GM21367 (cell line): ENCODE data around the gene STX7.

Experiments used
- ATAC-seq: cut with Tn5 transposase; IDR thresholded peaks from one replicate; pipeline ENCODE4 v1.9.1; 2021; ENCODE audit not compliant: unreplicated experiment

Gene STX7

DNA sequence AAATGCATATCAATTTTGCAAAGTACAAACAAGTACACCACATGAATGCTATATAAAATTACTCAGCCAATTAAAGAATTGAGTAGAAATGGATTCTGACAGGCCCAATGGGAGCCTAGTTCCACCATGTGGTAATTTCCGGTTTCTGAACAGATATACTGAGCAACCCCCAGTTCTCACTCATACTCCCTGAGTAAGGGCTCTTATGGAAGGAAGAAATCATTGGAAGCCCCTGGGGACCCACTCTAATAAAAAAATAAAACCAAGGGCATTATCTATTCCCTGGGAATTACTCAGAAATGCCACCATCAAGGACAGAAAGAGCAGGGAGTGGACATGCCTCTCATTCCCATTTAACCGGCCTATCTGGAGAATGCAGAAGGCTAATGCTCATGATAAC is 34.6 kb downstream of the STX7 start:
- ATAC-seq = no peak

DNA sequence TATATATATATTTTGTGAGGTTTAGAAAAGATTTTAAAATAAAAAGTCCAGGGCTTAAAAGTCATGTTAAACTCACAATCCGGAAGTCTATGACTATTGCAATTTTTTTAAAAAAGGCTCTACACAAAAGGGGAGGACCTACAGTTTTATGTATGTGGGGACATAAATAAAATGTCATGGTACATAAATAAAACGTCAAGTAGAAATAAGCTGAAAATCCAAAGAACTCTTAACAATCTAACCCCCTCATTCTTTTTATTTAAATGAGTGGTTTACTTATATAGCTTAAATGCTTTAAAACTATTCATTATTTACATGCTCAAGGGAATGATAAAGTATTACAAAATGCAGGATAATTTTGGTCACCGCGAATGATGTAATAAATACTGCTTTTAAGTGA is 36.2 kb downstream of the STX7 start:
- ATAC-seq = no peak

DNA sequence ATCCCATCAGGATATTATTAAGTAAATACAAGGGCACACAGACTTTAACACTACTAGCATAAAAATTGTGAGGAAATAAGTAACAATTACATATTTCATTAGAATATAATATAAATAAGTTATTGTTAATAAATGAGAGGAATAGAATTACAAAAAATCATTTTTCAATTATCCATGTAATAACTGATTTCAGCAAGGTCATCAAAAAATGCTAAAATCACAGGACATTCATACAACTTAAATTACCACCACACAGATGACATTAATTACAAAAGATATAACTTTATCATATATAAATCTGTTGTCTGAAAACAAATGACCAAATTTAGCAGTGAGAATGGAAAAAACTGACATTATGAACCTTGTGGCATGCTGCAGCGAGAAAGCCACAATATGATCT is 37.0 kb downstream of the STX7 start:
- no peak for ATAC-seq

DNA sequence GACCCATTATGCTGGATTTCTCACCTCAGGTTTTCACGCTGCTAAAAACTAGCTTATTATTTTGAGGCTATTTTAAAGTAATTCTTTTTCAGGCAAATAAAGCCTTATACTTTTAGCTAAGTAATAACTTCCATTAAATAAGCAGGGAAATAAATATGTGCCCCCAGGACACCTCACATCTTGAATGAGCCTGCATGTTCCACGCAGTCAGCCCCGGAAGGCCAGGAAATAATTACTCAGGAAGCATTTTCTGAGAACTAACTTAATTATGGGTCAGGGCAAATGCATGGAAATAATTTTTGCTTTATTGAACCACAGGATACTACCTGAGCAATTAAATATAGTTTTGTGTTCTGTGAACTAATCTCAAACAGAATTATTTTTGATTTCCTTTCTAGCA is 41.1 kb downstream of the STX7 start:
- ATAC-seq = no peak

DNA sequence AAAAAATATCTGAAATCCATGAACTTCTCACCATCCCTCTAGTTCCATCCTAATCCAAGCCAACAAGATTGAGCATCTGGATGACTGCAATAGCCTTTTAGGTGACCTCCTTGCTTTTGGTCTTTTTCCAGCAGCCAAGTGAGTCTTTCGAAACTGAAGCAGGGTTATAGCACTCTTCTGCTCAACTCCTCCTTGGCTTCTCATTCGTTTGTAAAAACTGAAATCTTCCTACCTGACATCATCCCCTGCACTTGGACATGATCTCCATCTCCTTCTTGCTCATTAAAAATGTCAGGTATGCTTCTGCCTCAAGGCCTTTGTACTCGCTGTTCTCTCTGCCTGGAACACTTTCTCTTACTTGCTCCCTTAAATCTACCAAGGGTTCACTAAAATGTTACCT is 46.0 kb downstream of the STX7 start:
- no peak for ATAC-seq

DNA sequence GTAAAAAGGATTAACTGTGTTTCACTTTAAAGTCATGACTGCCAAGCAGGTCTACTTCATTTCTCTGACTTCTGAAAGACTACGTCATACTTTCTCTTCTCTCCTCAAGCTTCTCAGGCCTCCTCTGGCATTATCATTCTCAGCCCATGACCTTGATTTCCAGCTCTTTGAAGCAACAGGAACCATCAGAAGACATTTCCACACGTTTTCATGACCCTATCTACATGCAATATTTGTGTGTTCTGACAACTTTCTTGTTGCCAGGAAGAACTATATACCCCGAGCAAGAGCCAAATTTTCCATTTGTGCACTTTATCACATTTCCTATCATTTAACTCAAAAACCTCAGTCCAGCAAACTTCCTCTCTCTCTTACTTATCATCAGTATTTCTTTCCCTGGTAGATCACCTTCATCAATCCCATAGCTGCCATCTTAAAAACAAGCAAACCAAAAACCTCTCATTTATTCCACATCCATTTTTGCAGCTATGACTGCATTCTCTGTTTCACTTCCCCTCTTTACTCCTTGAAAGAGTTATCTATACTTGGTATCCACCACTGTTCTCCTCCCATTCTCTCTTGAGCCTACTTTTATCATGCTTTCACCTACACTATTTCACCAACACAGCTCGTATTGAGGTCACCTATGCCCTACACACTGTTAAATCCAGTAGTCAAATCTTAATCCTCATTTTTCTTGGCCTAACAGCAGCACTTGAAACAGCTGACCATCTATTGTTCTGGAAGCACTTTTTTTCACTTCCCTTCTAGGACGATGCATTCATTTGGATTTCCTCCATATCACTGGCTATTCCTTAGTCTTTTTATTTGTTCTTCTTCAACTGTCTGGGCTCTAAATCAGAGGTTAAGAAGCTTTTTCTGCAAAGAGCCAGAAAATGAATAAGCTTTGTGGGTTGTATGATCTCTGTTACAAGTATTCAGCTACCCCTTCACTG is 47.1 kb downstream of the STX7 start:
- peak; percentile 70 for ATAC-seq

DNA sequence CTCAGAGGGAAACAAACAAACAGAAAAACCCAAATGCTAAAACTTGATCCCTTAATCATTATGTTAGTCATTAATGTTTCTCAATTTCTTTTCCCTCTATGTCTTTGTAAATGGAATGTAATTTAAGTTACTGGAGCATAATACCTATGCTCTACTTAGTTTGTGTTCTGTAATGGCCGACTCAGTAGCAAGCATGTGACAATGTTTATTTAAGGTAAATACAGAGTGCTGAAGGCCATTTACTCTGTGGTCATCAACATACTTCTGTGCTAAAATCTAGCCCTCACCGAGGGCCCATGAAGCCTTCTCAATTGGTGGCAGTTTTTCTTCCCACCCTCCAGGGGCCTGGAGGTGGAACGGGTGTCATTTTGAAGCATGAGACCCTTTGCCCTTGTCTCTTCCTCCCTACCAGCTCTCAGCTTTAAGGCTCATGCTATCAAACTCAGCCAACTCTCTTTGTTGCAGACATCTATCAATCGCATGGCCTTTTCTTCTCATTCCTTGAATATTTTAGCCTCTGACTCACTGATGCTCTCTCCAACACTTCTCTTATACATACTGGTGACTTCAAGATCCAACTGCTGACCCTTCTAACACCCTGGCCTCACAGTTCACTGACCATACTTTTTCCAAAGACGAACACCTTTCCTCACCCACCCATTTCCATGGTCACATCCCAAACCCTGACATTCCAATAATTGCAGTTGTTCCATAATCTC is 48.2 kb downstream of the STX7 start:
- no peak for ATAC-seq

DNA sequence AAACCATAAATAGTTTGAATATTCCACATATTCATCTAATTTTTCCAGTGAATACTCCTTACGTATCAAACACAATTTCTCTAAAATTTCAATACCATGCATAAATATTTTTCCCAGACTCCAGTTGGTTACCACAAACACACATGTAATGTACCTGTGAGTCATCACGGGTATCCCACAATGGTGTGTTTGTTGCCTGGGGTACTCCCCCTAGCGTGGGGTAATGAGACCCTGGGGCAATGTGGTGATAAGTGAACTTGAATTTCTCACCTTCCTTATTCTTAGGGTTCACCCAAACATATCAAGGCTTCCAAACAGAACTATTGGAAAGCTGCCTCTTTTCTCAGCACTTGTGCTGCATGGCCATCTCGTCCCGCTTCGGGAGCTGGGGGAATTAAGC is 51.0 kb downstream of the STX7 start:
- ATAC-seq = no peak

DNA sequence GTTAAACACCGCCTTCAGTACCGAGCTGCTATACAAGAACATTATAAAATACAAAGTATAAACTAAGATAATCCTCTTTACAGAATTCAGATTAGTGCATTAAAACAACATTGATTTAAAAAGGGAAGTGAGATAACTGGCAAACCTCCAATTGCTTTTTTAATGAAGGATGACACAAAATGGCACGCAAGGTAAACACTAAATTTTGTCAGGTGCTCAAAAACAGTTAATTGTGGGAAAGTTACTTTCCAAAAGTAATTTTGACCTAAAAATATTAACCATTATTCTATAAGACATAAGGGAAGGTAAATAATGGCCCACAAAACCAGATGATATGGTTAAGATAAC is 53.3 kb downstream of the STX7 start:
- no peak for ATAC-seq

DNA sequence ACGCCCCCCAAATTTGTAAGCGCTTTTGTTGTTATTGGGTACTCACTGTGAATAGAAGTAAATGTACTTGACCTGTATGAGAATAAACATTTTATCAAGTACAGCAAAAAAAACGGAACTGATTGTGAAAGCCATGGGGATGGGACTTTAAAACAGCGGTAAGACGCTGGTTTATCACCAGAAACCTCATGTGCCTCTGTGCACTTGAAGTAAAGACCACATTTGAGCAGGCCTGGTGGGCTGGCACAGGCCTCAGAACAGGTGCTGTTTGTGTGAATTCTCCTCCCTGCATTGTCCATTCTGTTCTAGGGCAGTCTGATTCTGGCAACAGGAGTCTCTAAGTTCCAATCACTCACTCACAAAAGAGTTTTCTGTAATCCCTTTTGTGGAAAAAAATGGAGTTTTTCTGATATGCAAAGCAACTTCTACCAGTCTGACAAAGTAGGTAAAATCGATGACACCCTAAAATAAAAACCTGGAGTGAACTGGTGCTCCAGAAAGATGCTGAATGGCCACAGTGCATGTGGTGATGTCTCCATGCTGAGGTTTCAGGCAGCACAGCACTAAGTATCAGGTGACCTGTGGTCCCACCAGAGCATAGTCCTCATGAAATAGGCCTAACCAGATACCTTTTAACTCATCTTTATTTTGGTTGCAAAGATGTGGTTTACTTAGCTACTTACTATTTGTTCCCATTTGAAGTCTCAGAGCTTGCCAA is 53.9 kb downstream of the STX7 start:
- no peak for ATAC-seq

DNA sequence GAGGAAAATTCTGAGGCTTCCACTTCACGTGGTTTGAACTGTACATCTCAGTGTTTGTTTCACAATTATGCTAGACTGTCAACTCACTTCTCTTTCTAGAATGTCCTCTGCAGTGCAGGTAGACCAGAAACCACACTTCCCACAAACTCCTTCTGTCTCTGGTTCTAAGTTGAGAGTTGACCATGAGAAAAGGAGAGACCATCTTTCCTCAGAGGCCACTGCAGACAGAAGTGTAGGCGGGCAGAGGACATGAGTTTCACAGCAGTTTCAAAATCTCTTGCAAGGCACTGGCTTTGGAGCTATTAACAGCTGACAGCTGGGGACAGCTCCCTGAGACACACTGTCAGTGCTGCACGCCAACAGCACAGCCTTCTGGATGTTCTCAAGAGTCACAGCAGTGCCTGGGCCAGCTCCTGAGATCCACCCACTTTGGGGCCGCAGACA is 56.2 kb downstream of the STX7 start:
- peak; percentile 96 for ATAC-seq

DNA sequence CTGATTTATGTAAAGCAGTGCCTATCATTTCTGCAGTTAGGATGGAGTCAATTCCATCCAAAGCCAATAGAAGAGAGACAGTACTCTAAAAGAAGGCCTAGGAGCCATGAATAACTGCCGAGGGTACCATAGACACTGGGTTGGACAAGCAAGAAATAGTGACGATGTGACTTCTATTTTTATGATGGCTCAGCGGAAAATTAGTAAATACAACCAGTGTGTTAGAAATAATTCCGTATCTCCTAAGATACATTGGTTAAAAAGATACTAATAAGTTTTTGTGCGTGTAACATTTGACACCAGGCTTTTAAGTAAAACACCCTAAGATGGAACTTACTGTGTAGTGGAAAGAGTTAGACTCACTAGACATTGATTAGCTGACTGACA is 66.1 kb downstream of the STX7 start:
- no peak for ATAC-seq

DNA sequence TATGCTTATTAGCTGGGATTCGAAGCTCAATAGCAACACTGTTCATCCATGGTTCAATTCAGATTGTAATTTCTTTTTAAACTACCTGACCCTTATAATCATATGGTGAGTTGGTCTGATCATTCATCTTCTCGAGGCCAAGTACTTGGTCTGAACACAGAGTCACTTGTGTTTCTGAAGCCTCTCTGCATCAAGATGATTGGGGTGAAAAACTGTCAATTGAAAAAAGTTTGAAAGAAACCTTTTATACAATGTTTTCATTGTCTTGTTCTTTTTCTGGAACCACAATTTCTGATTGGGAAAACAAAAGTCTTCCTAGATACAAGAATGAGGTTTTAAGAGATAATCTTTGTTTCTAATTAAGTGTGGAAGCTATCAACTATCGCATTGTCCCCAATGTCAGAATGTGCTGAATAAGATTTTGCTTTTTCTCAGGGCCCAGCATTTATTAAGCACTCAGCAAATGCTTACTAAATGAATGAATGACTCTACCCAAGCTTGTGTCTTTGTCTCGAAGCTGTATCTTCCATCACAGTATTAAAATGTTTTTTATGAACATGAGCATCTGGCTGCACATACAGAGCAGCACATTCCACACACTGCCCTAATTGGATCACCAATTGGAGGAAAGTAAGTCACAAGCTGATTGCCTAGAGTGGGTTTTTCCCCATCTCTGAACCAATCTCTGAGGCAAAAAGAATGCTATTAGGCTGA is 66.6 kb downstream of the STX7 start:
- ATAC-seq = no peak

DNA sequence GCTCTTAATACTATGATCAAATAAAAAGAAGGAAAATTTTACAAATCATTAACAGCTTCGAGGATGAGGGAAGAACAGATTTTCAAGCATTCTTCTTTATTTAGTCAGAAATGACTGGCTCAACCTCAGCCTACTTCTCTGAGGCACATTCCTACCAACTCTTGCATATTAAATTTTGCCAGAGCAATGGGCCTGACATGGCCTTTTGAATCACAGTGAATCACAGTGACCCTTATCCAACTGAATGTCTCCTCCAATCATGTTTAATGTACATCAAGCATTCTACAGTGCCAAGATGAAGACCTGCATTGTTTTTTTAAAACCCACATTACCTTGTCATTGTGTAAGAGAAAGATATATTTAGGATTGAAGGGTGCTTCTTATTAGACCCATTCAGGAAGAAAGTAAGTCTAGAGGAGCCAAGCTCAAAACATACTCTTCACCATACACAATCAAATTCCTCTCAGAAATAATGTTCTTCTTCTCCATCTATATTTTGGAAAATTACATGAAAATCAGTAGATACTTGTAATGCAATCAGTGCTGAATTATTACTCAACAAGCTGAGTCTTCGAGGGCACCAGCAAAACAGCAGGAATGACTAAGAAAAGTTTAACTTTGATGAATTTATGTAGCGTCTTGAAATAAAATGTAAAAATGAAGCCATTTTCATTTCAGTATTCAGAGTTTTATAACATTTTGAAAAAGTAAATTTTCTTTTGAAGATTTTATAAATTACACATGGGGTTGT is 67.5 kb downstream of the STX7 start:
- ATAC-seq = no peak

DNA sequence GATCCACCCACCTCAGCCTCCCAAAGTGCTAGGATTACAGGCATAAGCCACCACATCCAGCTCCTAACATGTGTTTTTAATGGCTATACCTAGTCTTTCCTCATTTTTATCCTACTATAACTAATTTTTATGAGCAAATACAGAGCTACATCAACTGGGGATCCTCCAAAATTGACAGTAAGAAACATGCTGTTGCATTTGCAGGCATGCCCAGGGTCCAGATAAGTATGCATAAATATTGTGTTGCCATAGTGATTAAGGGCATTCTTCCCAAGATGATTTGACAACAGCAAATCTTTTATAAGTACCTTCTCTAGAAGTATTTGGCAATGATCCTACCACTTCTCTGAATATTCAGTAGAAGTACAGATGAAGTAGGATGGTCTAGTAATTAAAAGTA is 69.7 kb downstream of the STX7 start:
- no peak for ATAC-seq

DNA sequence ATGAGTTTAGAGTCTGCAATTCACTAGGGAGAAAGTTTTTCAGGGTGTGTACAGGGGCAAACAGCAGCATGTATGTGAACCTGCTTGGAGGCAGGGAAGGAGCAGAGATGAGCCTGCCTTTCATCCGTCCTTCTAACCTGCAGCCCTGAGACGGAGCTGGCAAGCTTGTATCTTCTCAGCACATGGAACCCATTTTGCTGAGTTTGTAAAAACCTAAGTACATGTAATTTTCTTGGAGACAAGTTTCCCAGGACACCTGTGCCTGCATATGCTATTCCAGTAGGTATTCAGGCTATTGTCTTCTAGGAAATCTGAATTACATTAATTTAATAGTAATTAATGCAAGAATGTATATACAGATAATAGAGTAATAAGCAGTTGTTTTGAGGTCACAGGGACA is 82.8 kb downstream of the STX7 start:
- no peak for ATAC-seq

DNA sequence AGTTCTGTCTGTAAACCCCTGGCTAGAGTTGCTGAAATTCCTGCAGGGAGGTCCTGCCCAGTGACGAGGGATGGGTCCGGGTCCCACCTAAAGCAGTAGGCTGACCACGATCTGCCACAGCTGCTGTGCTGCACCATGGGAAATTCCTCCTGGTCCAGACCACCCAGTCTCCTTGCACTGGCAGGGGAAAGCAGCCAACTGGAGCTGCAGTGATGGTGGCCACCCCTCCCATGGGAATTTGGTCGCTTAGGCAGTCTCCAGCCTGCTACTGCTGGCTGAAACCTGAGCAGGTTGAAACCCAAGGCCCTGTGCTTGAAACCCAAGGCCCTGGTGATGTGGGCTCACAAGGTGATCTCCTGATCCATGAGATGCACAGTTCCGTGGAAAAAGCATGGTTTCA is 87.7 kb downstream of the STX7 start:
- no peak for ATAC-seq

DNA sequence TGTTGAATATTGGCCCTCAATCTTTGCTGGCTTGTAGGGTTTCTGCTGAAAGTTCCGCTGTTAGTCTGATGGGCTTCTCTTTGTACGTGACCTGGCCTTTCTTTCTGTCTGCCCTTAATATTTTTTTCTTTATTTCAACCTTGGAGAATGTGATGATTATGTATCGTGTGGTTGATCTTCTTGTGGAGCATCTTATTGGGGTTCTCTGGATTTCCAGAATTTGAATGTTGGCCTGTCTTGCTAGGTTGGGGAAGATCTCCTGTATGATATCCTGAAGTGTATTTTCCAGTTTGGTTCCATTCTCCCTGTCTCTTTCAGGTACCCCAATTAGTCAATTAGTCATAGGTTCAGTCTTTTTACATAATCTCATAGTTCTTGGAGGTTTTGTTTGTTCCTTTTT is 89.1 kb downstream of the STX7 start:
- ATAC-seq = no peak

DNA sequence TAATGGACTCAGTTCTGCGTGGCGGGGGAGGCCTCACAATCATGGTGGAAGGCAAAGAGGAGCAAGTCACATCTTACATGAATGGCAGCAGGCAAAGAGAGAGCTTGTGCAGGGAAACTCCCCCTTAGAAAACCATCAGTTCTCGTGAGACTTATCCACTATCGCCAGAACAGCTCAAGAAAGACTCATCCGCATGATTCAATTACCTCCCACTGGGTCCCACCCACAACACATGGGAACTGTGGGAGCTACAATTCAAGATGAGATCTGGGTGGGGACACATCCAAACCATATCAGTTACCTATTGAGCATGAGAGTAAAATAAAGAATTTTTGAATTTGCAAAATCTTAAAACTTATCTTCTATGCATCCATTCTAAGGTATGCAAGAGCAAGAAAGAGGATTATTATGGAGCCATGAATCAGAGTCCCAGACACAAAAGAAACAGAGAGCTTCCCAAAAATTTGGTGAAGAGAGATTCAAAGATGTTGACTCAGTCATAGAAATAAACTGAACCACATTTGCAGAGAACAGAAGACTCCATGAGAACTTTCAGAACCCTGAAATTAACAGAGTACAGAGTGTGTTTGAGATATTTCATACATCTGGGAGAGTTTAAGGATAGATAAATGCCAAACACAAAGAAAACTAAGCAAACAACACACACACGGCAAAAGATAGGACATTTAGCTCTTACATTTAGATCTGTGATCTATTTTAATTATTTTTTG is 94.5 kb downstream of the STX7 start:
- no peak for ATAC-seq

DNA sequence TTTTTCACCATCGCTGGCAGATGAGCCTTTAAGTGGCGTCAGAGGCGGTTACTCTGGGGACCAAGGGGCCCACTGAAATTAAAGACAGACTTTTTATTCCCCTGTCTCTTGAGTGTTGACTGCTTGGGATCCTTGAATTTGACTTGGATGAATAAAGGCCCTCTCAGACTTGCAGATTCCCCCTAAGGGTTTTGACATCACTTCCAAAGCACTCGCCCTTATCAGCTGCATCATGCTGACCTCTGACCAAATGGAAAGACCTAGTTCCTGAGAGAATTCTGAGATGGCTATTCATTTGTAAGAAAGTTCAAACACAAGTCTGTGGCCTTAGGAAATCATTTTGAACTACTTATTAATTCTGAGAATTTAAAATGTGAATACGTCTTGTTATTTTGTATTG is 98.2 kb downstream of the STX7 start:
- no peak for ATAC-seq
